Stimulated activated CD4-positive, alpha-beta T cell treated with anti-CD3 and anti-CD28 coated beads, Interleukin-4, amount 100 ng/mL, for 1 hour (primary cell): Measurements from ENCODE around the gene SCRT2.
"Not testable (repeated sequence)": the region's sequence is repeated elsewhere in the genome, so short reads cannot be mapped to it uniquely, and the experiment has no call there.

Experiments
- DNase-seq: peaks from one replicate; pipeline ENCODE4 v3.0.0-alpha.2; 2020

Gene SCRT2

DNA sequence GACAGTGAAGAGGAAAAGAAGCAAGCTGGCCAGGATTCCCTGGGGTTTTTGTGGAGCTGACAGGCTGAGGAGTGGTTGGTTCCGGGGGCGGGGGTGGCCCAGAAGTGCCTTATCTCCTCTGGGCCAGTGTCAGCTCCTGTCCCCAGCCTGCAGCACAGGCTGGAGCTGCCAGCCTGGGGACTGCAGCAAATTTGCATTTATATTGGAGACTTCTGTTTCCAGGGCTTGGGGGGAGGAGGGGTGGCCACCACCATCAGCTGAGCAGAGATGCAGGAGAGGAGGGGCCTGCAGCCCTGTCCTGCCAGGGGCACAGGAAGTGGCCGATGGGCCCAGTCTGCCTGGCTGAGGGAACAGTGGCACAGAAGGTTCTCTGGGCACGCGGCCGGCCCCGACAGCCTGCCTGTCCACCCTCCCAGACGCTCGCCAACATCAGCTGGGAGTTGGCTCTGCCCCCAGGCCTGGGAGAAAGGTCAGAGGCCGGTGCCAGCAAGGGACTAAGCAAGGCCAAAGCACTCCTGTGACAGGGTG lies 24.3 kb upstream of the SCRT2 start:
- DNase-seq, result no peak

DNA sequence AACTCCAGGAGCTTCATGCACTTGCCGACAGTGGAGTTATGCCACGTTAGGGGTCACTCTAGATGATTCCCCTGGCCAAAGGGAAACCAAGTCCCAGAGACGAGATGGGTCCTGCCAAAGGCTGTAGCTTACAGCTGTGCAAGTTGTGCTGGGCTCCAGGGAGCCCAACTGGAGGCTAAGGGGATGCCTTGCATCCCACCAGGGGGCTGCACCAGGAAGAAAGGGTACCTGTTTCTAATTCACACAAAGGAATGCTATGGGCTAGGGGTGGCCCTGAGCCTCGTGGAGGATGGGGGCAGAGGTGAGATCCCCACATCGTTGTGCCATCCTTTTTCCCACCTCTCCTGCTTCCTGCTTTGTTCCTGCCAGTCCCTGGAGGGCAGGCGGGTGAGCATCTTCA lies 23.7 kb upstream of the SCRT2 start:
- DNase-seq, result no peak

DNA sequence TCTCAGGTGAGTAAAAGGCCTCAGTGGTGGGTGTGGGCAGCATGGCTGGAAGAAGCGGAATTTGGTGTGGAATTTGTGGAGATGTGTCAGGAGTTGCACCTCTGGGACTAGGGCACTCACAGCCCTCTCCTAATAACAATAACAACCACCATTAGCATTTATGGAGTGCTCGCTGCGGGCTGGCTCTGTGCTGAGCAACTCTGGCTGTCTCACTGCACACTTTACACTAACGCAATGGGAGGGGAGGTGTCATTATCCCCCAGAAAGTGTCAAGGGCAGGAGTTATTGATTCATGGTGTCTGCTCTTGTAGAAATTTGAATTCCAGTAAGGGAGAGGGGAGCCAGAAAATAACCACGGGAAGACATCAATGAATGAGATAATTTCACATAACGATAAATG lies 22.7 kb upstream of the SCRT2 start:
- DNase-seq, result no peak

DNA sequence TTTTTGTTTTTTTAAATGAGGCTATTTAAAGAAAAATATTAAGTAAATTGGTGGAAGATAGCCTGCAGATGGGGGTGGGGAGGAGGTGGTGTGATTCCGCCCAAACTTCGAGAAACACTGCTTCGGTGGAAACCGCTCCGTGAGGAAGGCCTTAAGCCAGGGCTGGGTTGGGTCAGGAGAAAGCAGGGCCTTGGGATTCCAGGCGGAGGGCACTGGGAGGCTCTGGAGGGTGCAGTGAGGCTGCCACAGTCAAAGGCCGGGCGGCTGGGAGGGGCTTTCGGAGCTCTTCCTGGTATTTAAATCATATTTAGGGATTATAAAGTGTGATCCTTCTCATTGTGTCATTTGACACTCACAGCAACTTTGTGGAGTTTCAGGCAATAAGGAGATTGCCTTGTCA lies 22.2 kb upstream of the SCRT2 start:
- DNase-seq, result no peak

DNA sequence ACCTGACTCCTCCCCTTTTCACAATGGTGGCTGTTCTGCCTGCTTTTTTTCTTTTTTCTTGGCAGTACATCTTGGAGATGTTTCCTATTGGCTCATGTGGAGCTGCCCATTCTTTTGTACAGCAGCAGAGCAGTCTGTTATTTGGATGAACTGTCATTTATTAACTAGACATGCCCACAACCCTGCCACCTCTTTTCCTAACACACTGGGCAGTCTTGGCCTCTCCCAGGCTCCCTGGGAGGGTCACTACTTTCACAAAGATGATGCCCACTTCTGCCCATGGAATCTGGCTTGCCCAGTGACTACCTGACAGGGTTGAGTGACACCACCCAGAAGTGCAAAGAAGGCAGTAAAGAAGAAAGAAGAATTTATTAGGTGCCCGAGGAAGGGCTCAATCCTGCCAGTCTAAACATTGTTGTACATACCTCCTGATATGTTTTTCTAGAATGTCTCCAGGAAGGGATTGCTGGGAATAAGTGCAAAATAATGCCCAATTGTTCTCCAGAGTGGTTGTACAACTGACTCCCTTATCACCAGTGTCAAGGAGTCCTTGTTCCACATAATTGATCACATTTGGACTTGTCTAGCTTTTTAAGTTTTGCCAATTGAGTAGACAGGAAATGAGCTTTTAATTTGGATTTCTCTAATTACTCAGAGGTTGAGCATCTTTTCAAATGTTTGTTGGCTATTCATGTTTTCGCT lies 19.7 kb upstream of the SCRT2 start:
- no peak for DNase-seq

DNA sequence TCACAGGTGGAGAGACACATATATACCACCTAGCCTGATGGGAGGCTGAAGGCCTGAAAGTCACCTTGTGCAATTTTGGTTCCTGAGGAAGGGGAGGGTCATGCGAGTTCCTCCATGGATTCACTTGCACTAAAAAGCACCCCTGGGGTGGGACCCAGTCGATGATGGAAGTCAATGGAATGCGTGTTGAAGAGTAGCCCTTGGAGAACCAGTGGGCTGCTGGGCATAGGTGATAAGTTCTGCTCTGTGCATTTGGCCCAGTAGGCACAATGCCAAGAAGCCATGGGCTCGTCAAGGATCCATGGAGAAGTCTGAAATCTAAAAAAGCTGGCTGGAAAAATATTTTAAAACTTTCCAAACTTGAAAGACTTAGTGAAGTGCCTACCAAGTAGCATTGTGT lies 18.9 kb upstream of the SCRT2 start:
- no peak for DNase-seq

DNA sequence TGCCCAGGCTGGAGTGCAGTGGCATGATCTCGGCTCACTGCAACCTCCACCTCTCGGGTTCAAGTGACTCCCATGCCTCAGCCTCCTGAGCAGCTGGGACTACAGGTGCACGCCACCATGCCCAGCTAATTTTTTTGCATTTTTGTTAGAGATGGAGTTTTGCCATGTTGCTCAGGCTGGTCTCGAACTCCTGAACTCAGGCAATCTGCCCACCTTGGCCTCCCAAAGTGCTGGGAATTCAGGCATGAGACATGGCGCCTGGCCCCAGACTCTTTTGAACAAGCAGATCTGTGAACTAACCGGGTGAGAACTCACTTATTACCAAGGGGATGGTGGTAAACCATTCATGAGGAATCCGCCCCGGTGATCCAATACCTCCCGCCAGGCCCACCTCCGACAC lies 18.2 kb upstream of the SCRT2 start:
- not testable (repeated sequence) for DNase-seq

DNA sequence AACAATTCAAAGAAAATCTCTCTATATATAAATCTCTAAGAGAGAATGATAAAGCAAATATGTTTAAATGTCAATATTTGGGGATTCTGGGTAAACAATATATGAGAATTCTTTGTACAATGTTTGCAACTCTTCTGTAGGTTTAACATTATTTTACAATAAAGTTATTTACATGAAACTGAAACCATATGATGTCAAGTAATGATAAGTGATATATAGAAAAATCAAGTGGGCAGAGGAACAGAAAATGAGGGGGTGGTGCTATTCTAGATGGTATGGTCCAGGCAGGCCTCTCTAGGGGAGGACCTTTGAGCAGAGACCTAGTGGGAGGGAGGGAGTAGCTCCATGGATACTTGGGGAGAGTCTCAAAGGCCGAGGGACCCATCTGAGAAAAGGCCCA lies 16.4 kb upstream of the SCRT2 start:
- no peak for DNase-seq

DNA sequence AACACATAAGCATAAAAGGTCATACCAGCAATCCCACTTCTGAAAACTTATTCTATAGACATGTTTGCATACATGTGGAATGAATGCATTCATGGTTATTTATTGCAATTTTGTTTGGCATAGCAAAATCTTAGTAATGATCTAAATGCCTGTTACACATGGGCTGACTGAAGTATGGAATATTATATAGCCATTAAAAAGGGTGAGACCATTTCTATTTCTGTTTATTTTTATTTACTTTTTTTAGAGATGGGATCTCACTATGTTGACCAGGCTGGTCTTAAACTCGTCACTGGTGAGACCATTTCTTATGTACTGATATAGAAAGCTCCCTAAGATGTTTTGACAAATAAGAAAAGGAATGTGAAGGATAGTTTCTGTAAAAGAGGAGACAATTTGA lies 14.3 kb upstream of the SCRT2 start:
- DNase-seq, result no peak

DNA sequence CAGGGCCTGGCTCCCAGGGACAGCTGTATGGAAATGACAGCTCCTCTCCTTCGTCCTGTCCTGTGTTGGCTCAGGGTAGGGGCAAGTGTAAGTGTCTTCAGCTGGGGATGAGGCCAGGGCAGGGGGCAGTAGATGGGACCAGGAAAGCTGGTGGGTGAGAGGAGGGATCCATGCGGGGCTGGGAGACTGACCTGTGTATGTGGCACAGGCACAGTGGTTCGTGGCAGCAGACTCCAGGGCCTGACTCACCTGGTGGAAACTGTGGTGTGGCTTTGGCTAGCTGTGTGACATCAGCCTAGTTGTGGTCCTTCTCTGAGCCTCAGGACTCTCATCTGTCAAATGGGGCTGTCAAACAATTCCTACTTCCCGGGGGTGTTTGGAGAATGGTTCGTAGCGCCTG lies 13.7 kb upstream of the SCRT2 start:
- DNase-seq, result no peak

DNA sequence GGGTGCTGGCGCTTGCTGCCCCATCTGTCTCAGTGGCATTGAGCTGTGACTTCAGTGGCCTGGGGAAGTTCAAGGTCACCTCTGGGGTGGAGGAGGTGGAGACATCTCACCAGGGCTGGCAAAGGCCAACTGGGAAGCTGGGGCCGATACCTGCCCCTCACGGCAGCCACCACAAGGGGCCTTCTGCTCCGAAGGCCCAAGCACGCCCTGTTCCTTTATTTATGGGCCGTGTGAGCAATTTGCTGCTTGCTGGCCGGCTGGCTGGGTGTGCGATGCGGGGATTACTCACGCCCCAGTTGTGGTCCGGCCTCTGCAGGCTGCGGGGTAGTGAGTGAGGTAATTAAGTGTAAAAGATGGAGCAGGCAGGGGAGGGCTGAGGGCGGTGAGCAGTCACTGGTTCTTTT lies 13.2 kb upstream of the SCRT2 start:
- DNase-seq, result no peak

DNA sequence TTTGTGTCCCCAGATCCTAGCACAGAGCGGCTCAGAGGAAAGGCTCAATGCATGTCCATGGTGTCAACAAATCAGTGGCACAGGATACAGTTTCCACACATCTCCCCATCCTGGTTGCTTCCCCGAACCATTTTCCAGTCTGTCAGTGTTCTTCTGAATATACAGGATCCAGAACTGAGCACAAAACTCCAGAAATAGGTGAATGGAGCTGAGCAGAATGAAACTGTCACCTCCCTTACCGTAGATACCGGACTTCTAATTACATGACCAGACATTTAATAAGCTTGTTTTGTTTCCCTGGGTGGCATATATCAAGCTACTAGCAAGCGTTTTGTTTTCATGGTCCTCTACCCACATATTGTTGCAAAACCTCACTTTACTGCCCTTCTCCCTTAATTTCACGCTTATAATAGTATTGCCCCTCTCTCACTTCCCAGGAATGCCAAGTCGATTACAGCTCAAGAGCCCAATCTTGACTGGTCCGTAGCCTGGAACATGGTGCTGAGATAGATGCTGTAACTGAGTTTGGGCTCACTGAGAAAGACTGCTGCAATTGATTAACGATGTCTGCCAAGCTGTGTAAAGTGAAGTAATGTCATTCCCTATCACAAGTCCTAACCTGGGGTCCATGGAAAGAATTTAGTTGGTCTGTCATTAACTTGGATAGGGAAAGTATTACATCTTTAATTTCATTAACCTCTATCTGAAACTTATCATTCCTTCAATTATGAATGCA lies 12.0 kb upstream of the SCRT2 start:
- DNase-seq, result no peak

DNA sequence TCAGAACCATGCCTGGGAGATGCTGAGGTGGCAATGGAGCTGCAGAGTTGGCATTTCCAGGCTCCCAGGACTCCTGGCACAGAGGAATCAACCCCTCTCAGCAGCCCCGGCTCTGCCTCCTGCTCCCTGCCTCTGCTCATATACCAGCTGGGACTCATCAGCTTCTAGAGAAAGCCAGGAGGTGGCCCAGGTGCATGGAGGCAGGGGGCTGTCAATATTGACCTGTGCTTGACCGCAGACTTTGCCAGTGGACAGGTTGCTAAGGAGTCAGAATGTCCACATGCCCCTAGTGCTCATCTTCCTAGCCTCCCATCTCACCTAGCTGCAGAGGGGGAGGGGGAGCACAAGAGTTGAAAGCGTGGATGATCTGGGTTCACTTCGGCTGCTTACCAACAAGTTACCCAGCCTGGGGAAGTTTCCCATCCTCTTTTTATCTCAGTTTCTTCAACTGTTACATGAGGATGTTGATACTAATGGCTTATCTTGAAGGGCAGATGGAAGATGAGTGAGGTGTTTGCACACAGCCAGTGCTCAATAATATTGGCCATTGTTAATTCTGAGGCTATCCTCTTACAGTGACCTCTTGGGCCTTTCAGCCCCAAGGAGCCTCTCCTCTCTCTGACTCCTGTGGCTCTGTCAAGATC lies 9.2 kb upstream of the SCRT2 start:
- no peak for DNase-seq

DNA sequence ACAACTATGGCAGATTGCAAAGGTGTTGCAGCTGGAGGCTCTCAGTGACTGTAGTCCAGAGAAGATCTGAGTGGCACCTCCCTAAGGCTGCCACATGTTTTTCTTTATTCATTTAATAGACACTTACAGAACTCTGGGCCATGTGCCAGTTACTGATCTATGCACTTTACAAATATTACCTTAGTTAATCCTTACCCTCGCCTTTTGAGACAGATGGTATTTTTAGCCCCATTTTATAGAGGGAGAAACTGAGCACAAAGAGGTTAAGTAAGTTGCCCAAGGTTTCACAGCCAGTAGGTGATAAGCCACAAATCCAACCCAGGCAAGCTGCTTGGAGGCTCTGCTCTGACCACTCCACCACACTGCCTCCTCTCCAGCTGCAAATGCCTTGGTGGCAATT lies 6.5 kb upstream of the SCRT2 start:
- DNase-seq, result no peak

DNA sequence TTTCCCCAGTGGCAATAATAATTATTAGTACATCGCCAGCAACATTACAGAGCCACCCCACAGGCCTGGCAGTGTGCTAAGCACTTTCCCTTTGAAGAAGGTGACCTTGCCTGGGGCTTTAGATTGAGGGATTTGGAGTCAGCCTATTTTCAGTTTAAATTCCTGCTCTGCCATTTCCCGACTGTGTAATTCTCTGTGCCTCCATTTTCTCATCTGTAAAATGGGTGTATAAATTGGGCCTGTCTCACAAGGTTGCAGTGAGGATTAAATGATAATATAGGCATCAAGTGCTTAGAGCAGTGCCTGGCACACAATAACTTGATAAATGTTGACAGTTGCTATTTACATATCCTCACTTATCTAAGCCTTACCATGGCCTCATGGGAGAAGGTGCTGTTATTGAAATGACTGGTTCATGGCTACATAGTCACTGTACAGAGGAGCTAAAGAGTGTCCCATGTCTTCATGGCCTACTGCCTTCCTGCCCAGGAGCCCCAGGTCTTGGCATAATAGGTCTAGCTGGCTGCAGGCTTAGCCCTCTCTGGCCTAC lies 5.1 kb upstream of the SCRT2 start:
- DNase-seq, result no peak

DNA sequence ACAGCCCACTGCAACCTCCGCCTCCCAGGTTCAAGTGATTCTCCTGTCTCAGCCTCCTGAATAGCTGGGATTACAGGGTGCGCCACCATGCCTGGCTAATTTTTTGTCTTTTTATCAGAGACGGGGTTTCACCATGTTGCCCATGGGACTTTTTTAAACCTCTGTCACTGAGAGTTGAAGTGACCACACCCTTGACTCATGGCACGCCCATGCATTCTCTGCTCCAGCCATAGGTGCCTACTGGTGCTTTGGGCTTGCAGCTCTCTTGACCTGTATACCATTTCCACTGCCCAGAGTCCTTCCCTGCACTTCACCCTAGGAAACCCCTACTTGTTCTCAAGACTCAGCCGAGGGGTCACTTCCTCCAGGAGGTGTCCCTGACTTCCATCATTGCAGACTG lies 2.4 kb upstream of the SCRT2 start:
- no peak for DNase-seq

DNA sequence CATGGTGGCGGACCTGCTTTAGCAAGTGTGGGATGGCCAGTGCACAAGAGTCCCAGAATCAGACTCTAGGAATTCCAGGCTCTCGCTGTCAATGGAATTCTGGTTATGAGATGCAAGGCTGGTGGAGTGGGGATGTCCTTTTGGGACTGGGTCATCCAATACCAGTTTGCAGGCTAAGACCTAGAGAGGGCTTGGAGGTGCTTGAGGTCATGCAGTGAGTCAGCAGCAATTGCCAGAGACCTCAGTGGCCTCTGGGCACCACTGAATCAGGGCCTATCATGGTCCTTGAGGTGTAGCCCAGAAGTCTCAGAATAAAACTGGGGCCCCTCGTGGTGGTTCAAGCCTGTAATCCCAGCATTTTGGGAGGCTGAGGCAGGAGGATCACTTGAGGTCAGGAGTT lies 1.4 kb upstream of the SCRT2 start:
- DNase-seq, result no peak

DNA sequence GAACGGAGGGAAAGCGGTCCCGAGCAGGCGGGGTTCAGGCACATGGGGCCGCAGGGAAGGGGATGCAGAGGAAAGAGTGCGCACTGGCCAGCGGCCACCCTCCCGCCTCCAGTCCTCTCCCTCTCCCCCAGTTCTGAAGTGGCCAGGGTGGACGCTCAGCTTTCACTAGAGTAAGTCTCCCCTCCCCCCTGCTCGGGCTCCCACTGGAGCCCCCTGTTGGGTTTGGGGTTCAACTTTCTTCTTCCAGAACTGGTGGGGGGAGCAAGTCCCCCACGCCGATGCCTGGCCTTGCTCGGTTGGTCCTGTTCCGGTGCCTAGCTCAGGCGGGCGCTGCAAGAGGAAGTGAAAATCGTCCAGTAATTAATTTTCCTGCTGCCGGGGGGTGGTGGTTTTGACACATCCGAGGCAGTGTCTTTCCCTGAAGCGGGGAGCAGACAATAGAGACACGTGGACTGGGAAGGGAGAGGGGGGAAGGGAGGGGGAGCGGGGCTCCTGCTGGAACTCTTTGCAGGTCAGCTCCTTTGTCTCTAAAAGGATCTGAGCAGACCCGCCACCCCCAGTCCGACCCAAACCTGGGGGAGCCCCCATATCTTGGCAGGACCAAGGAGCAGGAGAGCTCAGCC lies 824 bp upstream of the SCRT2 start:
- DNase-seq, result no peak

DNA sequence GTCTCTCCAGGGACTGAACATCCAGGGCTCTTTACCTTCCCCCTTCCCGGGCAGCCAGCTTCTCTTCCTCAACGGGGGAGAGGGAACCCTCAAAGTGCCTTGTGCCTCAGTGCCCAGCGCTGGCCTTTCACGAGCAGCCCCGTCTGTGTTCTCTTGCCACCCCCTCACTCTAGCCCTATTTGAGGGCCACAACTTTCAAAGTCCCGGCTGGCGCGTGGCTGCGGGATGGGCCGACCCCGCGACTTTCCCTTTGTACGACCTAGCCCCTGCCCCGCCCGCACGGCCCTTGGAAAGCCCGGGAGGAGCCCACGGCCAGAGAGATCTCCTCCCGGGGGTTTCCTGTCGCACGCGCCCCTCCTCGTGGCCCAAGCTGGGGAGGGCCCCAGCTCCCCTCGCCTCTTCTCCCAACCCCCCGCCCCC lies 559 bp downstream of the SCRT2 start:
- DNase-seq, result no peak

DNA sequence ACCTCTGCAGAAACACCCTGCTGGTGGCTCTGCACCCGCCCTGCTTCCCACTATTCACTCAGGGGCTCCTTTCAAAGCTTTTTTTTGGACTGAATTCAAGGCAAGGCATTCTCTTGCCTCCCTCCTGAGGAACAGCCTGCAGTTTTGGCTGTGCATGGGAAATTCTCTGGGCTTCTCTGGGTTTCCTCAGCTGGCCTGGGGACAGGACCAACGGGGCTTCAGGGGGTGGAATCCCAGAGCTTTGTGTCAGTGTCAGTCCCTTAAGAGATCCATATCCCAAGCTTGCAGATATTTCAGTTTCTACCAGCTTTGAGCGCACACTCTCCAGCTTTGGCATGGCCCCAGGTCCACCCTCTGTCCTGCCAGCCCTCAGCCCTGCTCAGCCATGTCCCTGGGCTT lies 2.0 kb downstream of the SCRT2 start:
- no peak for DNase-seq

DNA sequence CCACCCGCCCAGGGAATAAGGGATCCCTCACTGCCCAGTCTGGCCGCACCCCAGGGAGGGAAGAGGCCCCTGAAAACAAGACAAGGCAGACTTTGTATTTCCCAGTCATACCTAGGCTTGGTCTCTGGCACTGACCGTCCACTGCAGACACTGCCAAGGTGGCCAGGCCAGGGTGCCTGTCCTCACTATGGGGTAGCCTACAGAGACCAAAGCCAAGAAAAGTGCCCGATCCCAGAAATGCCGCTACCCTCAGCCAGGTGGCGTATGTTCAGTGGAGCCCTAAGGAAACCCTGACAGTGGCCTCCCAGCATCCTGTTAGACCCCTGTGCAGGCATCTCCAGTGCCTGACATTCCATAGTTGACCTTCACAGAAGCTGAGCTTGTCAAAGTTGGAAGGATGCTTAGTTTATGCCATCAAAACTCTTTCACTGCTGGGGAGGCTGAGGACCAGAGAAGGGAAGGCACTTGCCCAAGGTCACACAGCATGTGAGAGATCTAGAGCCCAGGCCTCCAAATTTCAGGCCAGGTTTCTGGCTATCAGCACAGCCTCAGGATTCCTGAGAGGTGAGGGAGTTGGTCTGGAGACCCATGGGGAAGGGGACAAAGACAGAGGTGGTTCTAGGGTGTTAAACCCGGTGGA lies 2.5 kb downstream of the SCRT2 start:
- no peak for DNase-seq

DNA sequence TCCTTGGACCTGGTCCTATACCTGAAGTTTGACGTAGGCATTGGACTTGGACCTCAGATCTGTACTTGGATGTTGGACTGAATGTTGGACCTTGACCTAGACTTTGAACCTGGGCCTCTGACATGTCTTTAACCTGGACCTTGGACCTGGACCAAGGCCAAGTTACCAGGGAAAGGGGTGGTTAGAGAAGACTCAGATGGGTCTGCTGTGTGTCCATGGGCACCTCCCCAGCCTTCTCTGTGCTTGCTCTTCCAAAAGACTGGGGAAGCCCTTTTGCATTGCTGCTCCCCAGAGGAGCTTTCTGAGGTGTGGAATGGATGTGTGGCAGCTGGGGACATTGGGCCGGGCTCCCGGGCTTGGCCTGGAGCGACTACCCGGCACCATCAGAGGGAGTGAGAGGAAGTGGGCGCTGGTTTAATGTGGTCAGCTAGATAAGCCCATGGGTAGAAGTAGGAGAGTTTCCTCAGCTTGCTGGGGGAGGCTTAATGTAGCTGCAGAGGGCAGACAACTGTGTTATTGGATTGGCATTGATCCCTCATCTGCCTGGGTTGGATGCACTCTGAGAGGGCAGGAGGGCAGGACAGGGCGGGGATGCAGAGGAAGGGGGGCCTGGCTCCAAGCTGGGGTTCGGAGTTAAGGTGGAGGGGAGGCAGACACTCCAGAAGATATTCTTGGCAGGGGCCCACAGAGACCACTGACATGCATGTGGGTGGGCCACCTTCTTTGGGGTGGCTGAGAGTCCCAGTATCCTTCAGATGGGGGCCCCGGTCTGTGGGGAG lies 4.2 kb downstream of the SCRT2 start:
- no peak for DNase-seq
